ENCODE data around the gene TRIP10. TPM values are rescaled to one million over a fixed set of nuclear protein-coding genes. Genes with fewer than 3 reads are reported as not detected.
A peak's percentile ranks its signal among the peaks of the same experiment; 100 is the strongest.

The TRIP10 gene
- total RNA-seq, 3 donors from 2014 or later: 56.9 to 98.1 (median 87.5) TPM

- no peaks in the 10 kb centered on the region for H3K9me3 ChIP-seq
- no peaks in the 10 kb centered on the region for H3K4me1 ChIP-seq
- no peak for DNase-seq (ENCODE audit: low spot score in 2 of 2)
- no peaks in the 10 kb centered on the region for H3K27me3 ChIP-seq
- H3K4me3 ChIP-seq: peak overlapping the region; percentile 20 to 61 (median 38)
- peak overlapping the region in 1 of 2 donors; percentile 4 for H3K27ac ChIP-seq
- no peak for TF ChIP-seq CTCF (IDR thresholded peaks at IDR 0.05)
- no peak for TF ChIP-seq POLR2A (IDR thresholded peaks at IDR 0.05)
- intact Hi-C loops (cut with DNase I; ENCODE audit: low total_unique reads): no loop called here
- no peaks in the 10 kb centered on the region for H3K36me3 ChIP-seq
Observed at GRCh38 chr19:6800991-6801484, 61.6 kb downstream of the TRIP10 start.

Other genes starting within 250 kb of the TRIP10 start
- under 1 TPM in 1 of 3 donors, not detected in 2; 0.48 TPM for gene TUBB4A, start 237.4 kb upstream of the TRIP10 start, total RNA-seq
- 1 to 10 TPM in 1 of 3 donors, under 1 TPM in 2; 0.33 to 1.6 (median 0.44) TPM for gene TNFSF9, start 208.7 kb upstream of the TRIP10 start, total RNA-seq
- gene CD70, start 148.5 kb upstream of the TRIP10 start, total RNA-seq: not detected
- gene TNFSF14, start 69.5 kb upstream of the TRIP10 start, total RNA-seq: 1 to 10 TPM in 2 of 3 donors, under 1 TPM in 1; 0.96 to 8.3 (median 2.9) TPM
- gene C3, start 19.0 kb upstream of the TRIP10 start, total RNA-seq: 1,000 to 10,000 TPM in 2 of 3 donors, 100 to 1,000 TPM in 1; 856 to 1,298 (median 1,115) TPM
- 10 to 100 TPM; 62.9 to 98.1 (median 78.0) TPM for gene GPR108, start 2.1 kb upstream of the TRIP10 start, total RNA-seq
- 10 to 100 TPM in 2 of 3 donors, under 1 TPM in 1; 0.96 to 38.2 (median 18.4) TPM for gene SH2D3A, start 27.8 kb downstream of the TRIP10 start, total RNA-seq
- gene VAV1, start 33.0 kb downstream of the TRIP10 start, total RNA-seq: 10 to 100 TPM in 1 of 3 donors, 1 to 10 TPM in 2; 6.6 to 10.2 (median 8.5) TPM
- under 1 TPM in 2 of 3 donors, not detected in 1; 0.33 to 0.44 TPM for gene ADGRE1, start 147.9 kb downstream of the TRIP10 start, total RNA-seq